Measurements from ENCODE around the gene KCNK13. TPM values are rescaled to one million over a fixed set of nuclear protein-coding genes. Genes with fewer than 3 reads are reported as not detected.
"Not testable (repeated sequence)": the region's sequence is repeated elsewhere in the genome, so short reads cannot be mapped to it uniquely, and the experiment has no call there.

KCNK13 gene
- total and polyA plus RNA-seq, 2 experiments from 2014 or later = 0.21 to 1.0 TPM

GRCh38 chr14:90089486-90089885 is 27.7 kb downstream of the KCNK13 start:
- not testable (repeated sequence) for H3K36me3 Mint-ChIP-seq (ENCODE audit: low read depth); H3K9me2 ChIP-seq (ENCODE audit: insufficient read depth); H3F3A ChIP-seq (replicated peaks; ENCODE audit: low read depth); H3K4me3 Mint-ChIP-seq; H3K27me3 ChIP-seq (ENCODE audit: insufficient read depth); H3K36me3 ChIP-seq (ENCODE audit: insufficient read depth); H3K4me1 ChIP-seq (ENCODE audit: insufficient read depth); H3K4me1 Mint-ChIP-seq; H3K79me2 ChIP-seq (replicated peaks; ENCODE audit: insufficient read depth); H4K20me1 ChIP-seq (replicated peaks; ENCODE audit: insufficient read depth); H3K27ac Mint-ChIP-seq; H3K4me3 ChIP-seq; H3K27ac ChIP-seq (ENCODE audit: low read depth); H3K27me3 Mint-ChIP-seq (ENCODE audit: insufficient read depth, low read depth, poor library complexity)
- peak overlapping the region; percentile 84 for H2AFZ ChIP-seq
- H3K9me3 Mint-ChIP-seq = peaks cover 10% of the 10 kb centered on the region; the same call in 2 of the 3 replicates
- H3K4me2 ChIP-seq = 0 out of 2 replicates have a peak overlapping the region, but pooled peaks have one; percentile 29
- DNase-seq (ENCODE audit: low spot score) (peak; percentile 20), ATAC-seq (peak; percentile 30; the same call in 1 of the 3 replicates)

DNA sequence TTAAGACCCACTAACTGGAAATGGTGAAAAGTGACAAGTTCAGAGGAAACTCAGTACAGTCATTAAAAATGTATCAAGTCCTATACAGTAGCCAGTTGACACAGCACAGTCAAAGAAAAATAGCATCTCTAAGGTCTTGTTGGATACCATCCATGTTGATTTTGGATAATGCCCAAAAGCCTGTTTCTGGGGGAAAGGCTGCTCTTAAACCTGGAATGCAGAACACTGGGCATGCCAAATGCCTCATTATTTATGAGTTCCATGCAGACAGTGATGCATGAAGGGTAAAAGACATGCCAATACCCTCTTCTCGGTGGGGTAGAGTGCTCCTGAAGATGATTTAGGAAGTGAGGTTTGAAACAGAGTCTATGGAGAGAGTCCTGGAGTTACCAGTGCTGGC is 29.6 kb downstream of the KCNK13 start:
- no peak overlapping the region for H3K4me3 Mint-ChIP-seq
- ATAC-seq = no peak
- no peak for TF ChIP-seq EZH2phosphoT487 (IDR thresholded peaks at IDR 0.05; ENCODE audit: unreplicated experiment)
- no peak for TF ChIP-seq EZH2 (IDR thresholded peaks at IDR 0.05; ENCODE audit: low read depth, unreplicated experiment)
- no peak for TF ChIP-seq ETS1 (IDR thresholded peaks at IDR 0.05)
- no peak for TF ChIP-seq NANOG (IDR thresholded peaks at IDR 0.05; ENCODE audit: borderline replicate concordance)
- no peak for TF ChIP-seq ZNF331 (CRISPR knock-in tag; IDR thresholded peaks at IDR 0.05; ENCODE audit: low read depth)
- TF ChIP-seq, protein P1, sequence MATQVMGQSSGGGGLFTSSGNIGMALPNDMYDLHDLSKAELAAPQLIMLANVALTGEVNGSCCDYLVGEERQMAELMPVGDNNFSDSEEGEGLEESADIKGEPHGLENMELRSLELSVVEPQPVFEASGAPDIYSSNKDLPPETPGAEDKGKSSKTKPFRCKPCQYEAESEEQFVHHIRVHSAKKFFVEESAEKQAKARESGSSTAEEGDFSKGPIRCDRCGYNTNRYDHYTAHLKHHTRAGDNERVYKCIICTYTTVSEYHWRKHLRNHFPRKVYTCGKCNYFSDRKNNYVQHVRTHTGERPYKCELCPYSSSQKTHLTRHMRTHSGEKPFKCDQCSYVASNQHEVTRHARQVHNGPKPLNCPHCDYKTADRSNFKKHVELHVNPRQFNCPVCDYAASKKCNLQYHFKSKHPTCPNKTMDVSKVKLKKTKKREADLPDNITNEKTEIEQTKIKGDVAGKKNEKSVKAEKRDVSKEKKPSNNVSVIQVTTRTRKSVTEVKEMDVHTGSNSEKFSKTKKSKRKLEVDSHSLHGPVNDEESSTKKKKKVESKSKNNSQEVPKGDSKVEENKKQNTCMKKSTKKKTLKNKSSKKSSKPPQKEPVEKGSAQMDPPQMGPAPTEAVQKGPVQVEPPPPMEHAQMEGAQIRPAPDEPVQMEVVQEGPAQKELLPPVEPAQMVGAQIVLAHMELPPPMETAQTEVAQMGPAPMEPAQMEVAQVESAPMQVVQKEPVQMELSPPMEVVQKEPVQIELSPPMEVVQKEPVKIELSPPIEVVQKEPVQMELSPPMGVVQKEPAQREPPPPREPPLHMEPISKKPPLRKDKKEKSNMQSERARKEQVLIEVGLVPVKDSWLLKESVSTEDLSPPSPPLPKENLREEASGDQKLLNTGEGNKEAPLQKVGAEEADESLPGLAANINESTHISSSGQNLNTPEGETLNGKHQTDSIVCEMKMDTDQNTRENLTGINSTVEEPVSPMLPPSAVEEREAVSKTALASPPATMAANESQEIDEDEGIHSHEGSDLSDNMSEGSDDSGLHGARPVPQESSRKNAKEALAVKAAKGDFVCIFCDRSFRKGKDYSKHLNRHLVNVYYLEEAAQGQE (IDR thresholded peaks at IDR 0.05; ENCODE audit: unreplicated experiment) = no peak
- no peak for TF ChIP-seq JUNB (IDR thresholded peaks at IDR 0.05; ENCODE audit: unreplicated experiment)
- TF ChIP-seq CTCF (conservative IDR thresholded peaks at IDR 0.05; ENCODE audit: low read depth in 2 of 2) = no peak
- TF ChIP-seq STAT1 (IDR thresholded peaks at IDR 0.05; ENCODE audit: unreplicated experiment) = no peak
- TF ChIP-seq POLR2AphosphoS5 (IDR thresholded peaks at IDR 0.05; ENCODE audit: low read depth) = no peak
- TF ChIP-seq ZNF114 (CRISPR knock-in tag; IDR thresholded peaks at IDR 0.05) = no peak

More for the DNA sequence above, 29.6 kb downstream of the KCNK13 start:
- Histone ChIP-seq H3F3A (replicated peaks; ENCODE audit: low read depth) (no peaks in the 10 kb centered on the region), H3K36me3 (ENCODE audit: insufficient read depth) (no peaks in the 10 kb centered on the region), H3K4me1 (ENCODE audit: insufficient read depth) (no peaks in the 10 kb centered on the region), H3K4me2 (no peak overlapping the region), H4K20me1 (replicated peaks; ENCODE audit: insufficient read depth) (no peaks in the 10 kb centered on the region), H3K4me3 (no peak overlapping the region), H3K27ac (ENCODE audit: low read depth) (no peak overlapping the region), H2AFZ (no peak overlapping the region), H3K79me2 (replicated peaks; ENCODE audit: insufficient read depth) (no peaks in the 10 kb centered on the region), H3K27me3 (ENCODE audit: insufficient read depth) (no peaks in the 10 kb centered on the region), H3K9me2 (ENCODE audit: insufficient read depth) (0 out of 2 replicates have a peak, but pooled peaks cover 5% of the 10 kb centered on the region)
- Mint-ChIP-seq H3K9me3 (peaks cover 10% of the 10 kb centered on the region; the same call in 2 of the 3 replicates), H3K4me1 (peaks cover 9% of the 10 kb centered on the region; the same call in 2 of the 3 replicates), H3K27ac (no peak overlapping the region), H3K36me3 (ENCODE audit: low read depth) (0 out of 3 replicates have a peak, but pooled peaks cover 3% of the 10 kb centered on the region), H3K27me3 (ENCODE audit: insufficient read depth, low read depth, poor library complexity) (peaks cover 1% of the 10 kb centered on the region)
- no peak for DNase-seq (ENCODE audit: low spot score)

Measured in GM23338 (cell line).